HG02571 (cell line): ENCODE data around the gene SLC35B4.

Experiments used
- ATAC-seq: cut with Tn5 transposase; IDR thresholded peaks from one replicate; pipeline ENCODE4 v1.9.1; 2021; ENCODE audit warnings: mild to moderate bottlenecking, moderate library complexity; ENCODE audit not compliant: unreplicated experiment

SLC35B4 gene

GRCh38 chr7:134332892-134333291, 16.2 kb upstream of the SLC35B4 start:
- no peak for ATAC-seq

- ATAC-seq = no peak
Observed at GRCh38 chr7:134331393-134331792, 14.7 kb upstream of the SLC35B4 start.

GRCh38 chr7:134330974-134331373, 14.2 kb upstream of the SLC35B4 start:
- ATAC-seq = no peak

GRCh38 chr7:134329614-134330346, 13.1 kb upstream of the SLC35B4 start:
- ATAC-seq = no peak

- no peak for ATAC-seq
Observed at GRCh38 chr7:134328900-134329299, 12.2 kb upstream of the SLC35B4 start.

- ATAC-seq = no peak
Observed at GRCh38 chr7:134327896-134328295, 11.2 kb upstream of the SLC35B4 start.

GRCh38 chr7:134324107-134324506, 7.4 kb upstream of the SLC35B4 start:
- ATAC-seq = no peak

- ATAC-seq = no peak
Observed at GRCh38 chr7:134320201-134320600, 3.5 kb upstream of the SLC35B4 start.

GRCh38 chr7:134318443-134318842, 1.7 kb upstream of the SLC35B4 start:
- ATAC-seq = no peak

GRCh38 chr7:134317434-134317833, 704 bp upstream of the SLC35B4 start:
- no peak for ATAC-seq

- ATAC-seq = peak; percentile 14
Observed at GRCh38 chr7:134315679-134316538, 821 bp downstream of the SLC35B4 start.

- no peak for ATAC-seq
Observed at GRCh38 chr7:134313543-134313942, 3.2 kb downstream of the SLC35B4 start.

- ATAC-seq = no peak
Observed at GRCh38 chr7:134312717-134313116, 4.0 kb downstream of the SLC35B4 start.

GRCh38 chr7:134311807-134312206, 4.9 kb downstream of the SLC35B4 start:
- ATAC-seq = no peak

GRCh38 chr7:134308548-134308947, 8.2 kb downstream of the SLC35B4 start:
- ATAC-seq = no peak

GRCh38 chr7:134307320-134307719, 9.4 kb downstream of the SLC35B4 start:
- ATAC-seq = no peak

- no peak for ATAC-seq
Observed at GRCh38 chr7:134302120-134302519, 14.6 kb downstream of the SLC35B4 start.

- no peak for ATAC-seq
Observed at GRCh38 chr7:134301592-134301991, 15.1 kb downstream of the SLC35B4 start.

- ATAC-seq = no peak
Observed at GRCh38 chr7:134300988-134301387, 15.7 kb downstream of the SLC35B4 start.

GRCh38 chr7:134298902-134299683, 17.6 kb downstream of the SLC35B4 start:
- ATAC-seq = no peak

- no peak for ATAC-seq
Observed at GRCh38 chr7:134297489-134297888, 19.2 kb downstream of the SLC35B4 start.
